GM21529 (cell line): ENCODE results near the gene PMAIP1.
A peak's percentile ranks its signal among the peaks of the same experiment; 100 is the strongest.

ENCODE experiments used
- ATAC-seq: cut with Tn5 transposase; IDR thresholded peaks from one replicate; pipeline ENCODE4 v1.9.1; 2021; ENCODE audit not compliant: unreplicated experiment

PMAIP1 gene

GRCh38 chr18:59945544-59945943 is 45.7 kb downstream of the PMAIP1 start:
- no peak for ATAC-seq

- ATAC-seq = peak; percentile 71
Observed at GRCh38 chr18:59950215-59950944, 50.6 kb downstream of the PMAIP1 start.

DNA sequence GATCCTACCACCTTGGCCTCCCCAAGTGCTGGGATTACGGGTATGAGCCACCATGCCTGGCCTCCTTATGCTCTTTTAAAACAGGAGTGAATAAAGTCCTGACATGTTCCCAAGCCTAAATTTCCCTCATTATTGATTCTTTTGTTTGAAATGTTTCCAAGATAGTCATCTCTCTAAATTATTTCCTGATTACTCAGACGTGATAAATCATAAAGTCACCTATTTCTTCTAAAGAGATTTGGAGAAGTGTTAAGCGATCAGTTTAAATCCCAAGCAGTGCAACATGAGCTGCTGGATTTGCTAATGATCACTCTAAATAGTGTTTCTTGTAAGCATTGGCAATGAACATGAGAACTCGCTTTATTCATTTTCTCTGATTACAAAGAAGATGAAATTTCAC is 51.8 kb downstream of the PMAIP1 start:
- ATAC-seq = no peak

- no peak for ATAC-seq
Observed at GRCh38 chr18:59952283-59953007, 52.6 kb downstream of the PMAIP1 start.
